ENCODE measurements around the gene TMEM213.

- TF ChIP-seq EZH2 (IDR thresholded peaks at IDR 0.05; ENCODE audit: borderline replicate concordance, low read length) (no peak), CTCF (conservative IDR thresholded peaks at IDR 0.05 in 1 of 2, IDR thresholded peaks at IDR 0.05 in 1 of 2; ENCODE audit: extremely low read depth in 1 of 2, insufficient read depth in 1 of 2, low read depth in 1 of 2, low read length in 2 of 2) (no peak)
Observed at GRCh38 chr7:138833596-138833995, 35.8 kb downstream of the TMEM213 start.
